HPDE6-E6E7 (cell line): ENCODE measurements around the gene IQCF6.
"Not testable (repeated sequence)": the region's sequence is repeated elsewhere in the genome, so short reads cannot be mapped to it uniquely, and the experiment has no call there.

Experiments
- DNase-seq: peaks from one replicate; pipeline ENCODE4 v3.0.0; 2011; ENCODE audit warnings: missing footprints; ENCODE audit errors: extremely low spot score

The IQCF6 gene

DNA sequence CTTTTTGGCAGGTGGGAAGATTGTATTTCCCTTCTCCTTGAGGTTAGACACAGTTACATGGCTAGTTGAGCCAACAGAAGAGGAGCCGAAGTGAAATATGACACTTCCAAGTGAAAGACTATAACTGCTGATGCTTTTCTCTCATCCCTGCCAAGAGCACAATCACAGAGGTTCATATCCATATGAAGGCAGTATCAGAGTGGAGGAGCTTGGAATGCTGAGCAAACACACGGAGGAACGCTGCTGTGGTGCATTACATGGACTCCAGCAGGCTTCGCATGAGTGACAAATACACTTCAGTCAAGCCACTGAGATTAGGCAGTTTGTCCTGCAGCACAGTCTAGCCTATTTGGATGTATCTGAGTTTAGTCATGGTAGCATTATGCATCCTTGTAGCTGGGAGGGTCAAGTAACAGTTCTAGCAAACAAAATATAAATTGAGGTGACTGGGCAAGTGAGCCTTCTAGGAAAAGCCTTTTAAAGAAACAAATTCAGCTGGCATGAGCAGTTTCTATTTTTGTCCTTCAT, 5.4 kb downstream of the IQCF6 start:
- DNase-seq = no peak

DNA sequence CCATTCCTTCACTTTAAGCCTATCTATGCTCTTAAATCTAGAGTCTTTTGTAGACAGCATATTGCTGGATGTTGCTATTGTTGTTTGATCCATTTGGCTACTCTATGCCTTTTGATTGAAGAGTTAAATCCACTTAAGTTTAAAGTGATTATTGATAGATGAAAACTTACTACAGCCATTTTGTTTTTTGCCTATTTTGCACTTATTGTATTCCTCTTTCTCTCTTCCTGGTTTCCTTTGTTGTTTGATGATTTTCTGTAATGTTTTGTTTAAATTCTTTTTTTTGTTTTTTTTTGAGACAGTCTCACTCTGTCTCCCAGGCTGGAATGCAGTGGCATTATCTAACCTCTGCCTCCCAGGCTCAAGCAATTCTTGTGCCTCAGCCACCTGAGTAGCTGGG, 19.8 kb downstream of the IQCF6 start:
- DNase-seq = no peak

DNA sequence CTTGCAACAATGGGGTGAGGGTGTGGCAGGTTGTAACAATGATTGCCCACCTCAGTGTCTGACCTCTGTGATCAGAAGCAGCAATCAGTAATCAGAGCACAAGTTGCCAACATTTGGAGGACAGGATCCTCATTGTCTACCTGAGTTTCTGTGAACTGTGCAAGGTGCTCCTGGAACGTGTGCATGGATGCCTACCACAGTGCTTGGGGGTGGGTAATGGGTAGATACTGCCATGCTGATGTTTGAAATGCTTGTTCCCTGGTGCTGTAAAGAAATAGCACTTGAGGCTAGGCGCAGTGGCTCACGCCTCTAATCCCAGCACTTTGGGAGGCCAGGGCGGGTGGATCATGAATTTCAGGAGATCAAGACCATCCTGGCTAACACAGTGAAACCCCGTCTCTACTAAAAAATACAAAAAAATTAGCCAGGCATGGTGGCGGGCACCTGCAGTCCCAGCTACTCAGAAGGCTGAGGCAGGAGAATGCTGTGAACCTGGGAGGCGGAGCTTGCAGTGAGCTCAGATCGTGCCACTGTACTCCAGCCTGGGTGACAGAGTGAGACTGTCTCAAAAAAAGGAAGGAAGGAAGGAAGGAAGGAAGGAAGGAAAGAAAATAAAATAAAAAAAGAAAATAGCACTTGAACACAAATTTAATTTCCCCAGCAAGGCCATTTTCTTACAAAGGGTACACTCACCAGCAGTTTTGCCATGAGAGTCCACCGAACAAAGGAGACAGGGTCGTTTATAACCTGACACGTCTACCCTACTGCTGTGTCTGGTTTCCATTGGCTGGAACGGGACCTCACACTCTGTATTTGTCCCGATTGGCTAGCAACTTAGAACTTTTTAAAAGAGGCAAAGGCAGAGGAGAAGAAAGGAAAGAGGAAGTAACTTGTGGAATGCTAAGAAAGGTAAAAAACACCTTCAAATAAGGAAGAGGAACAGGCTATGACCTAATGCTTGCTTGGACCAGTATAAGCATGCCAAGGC, 25.0 kb downstream of the IQCF6 start:
- DNase-seq = not testable (repeated sequence)

DNA sequence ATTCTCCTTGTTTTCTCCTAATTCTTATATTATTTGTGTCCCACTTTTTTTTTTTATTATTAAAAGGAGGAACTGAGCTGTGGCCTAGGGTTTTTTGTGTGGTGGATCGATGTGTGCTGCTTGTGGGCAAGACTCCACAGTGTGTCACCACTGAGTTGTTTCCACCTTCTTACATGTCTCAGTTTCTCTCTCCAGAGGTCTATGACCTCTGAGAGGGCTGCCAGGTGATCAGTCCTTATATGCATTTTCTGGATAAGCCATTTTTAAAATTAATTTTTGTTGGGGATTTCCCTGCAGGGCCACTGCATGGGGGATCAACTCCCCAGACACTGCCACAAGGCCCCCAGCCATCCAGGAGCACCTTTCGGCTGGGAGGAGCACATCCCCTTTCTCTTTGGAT, 27.8 kb downstream of the IQCF6 start:
- no peak for DNase-seq

DNA sequence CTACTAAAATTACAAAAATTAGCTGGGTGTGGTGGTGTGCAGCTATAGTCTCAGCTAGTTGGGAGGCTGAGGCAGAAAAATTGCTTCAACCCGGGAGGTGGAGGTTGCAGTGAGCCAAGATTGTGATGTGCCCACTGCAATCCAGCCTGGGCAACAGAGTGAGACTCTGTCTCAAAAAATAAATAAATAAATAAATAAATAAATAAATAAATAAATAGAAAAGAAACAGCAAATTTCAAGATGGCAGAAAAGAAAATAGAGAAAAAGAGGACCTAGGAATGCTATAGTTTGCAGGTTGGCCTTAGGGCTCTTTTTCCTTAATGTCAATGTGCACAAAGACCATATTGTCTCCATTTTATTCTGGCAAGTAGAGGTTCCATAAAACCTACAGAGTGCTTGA, 28.2 kb downstream of the IQCF6 start:
- no peak for DNase-seq

DNA sequence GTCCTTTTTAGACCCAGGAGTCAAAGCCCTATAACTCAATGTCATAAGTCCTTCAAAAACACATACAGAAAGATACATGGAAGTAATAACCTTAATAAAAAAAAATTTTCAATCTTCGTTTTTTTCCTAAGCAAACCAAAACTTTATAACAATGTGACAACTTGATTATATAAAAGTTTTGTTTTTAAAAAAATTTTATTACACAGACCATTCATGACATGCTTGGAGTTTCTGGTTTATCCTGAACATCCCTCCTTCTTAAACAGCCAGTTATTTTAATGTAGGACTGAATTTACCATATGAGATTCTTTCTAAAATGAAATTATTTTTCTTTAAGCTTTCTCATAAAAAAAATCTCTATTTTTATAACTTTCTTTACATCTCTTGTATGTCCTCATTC, 30.7 kb downstream of the IQCF6 start:
- no peak for DNase-seq

DNA sequence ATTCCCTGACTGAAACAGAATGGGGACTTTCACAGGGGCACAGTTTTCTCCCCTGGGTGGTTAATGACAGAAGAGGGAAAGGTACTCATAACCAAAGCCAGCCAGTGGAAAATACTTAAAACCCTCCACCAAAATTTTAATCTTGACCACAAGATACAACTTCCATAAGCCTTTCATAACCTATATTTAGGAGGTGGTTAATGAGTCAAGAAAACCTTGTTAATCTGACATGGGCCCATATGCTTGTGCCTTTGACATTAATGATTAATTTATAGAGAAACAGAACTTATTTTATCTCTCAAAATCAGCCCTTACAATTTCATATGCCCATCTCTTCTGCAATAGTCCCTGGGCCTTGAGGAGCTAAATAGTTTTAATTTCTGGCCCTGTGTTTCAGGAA, 31.2 kb downstream of the IQCF6 start:
- DNase-seq = no peak

DNA sequence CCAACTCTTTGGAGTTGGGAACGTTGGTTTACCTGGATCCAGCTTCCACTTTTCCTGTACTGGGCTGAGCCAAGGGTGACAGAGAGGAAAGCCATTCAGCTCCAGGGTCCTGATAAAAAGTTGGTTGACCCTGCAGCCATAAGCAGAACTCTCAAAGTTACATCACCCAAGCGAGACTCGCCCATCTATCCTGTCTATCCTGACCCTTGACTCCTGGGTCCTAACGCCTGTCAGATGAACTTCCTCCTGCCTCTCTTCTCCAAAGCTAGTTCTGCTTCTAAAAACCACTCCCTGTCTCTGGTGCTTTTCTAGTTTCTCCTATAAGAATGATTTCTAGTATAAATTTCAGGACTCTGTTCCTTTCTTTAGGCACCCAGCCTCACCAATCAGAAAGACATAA, 36.1 kb downstream of the IQCF6 start:
- DNase-seq = not testable (repeated sequence)

DNA sequence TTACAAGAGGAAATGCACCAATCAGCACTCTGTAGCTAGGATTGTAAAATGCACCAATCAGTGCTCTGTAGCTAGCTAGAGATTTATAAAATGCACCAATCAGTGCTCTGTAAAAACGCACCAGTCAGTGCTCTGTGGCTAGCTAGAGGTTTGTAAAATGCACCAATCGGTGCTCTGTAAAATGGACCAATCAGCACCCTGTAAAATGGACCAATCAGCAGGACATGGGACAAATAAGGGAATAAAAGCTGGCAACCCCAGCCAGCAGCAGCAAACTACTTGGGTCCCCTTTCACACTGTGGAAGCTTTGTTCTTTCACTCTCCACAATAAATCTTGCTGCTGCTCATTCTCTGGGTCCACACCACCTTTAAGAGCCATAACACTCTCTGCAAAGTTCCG, 36.7 kb downstream of the IQCF6 start:
- DNase-seq = not testable (repeated sequence)

DNA sequence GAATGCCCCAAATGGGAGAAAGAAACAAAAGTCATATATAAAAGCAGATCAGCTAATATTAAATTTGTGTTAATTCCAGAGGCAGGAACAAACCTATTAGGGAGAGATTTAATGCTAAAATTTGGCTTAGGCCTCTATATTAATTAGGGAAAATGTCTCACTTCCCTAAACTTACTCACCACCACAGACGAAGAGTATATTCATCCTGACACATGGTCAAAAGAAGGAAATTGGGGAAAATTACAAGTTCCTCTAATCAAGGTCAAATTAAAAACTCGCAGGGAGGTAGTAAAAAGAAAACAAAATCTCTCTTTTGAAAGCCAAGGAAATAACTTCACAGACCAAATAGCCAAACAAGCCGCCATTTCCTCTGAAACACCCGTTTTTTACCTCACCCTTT, 39.9 kb downstream of the IQCF6 start:
- no peak for DNase-seq

DNA sequence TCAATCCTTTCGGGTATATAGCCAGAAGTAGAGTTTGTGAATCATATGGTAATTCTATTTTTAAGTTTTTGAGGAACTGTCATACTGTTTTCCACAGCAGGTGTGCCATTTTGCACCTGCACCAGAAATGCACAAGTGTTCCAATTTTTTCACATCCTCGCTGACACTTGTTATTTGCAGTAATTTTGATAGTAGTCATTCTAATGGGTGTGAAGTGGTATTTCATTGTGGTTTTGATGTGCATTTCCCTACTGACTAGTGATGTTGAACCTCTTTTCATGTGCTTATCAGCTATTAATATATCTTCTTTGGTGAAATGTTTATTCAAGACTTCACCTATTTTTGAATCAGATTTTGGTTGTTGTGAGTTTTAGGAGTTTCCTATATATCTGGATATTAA, 43.1 kb downstream of the IQCF6 start:
- no peak for DNase-seq

DNA sequence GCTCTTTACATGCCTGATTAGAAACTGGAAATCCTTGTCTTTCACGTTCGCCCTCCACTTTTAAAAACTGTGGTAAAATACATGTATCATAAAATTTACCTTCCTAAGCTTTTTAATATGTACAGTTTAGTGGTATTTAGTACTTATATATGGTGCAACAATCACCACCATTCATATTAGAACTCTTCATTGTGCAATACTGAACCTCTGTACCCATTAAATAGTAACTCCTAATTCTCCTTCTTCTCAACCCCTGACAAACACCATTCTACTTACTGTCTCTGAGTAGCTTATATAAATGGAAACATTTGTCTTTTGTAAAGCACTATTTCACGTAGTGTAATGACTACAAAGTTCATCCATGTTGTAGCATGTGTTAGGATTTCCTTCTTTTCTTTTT, 44.0 kb downstream of the IQCF6 start:
- DNase-seq = no peak

DNA sequence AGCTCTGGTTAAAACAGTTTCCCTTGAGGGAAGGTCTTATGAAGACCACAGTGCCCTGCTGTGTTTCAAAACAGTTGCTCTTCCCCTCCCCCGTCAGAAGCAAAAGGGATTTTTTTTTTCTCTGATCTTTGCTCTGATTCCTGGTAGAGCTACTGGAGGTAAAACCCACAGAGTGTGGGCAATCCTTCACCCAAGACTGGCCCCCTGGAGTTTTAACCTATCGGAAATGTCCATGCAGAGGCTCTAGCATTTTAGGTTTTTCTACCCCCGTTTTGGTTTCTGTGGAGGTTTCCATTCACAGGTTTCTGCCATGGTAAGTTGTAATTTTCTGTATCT, 44.5 kb downstream of the IQCF6 start:
- DNase-seq = no peak

DNA sequence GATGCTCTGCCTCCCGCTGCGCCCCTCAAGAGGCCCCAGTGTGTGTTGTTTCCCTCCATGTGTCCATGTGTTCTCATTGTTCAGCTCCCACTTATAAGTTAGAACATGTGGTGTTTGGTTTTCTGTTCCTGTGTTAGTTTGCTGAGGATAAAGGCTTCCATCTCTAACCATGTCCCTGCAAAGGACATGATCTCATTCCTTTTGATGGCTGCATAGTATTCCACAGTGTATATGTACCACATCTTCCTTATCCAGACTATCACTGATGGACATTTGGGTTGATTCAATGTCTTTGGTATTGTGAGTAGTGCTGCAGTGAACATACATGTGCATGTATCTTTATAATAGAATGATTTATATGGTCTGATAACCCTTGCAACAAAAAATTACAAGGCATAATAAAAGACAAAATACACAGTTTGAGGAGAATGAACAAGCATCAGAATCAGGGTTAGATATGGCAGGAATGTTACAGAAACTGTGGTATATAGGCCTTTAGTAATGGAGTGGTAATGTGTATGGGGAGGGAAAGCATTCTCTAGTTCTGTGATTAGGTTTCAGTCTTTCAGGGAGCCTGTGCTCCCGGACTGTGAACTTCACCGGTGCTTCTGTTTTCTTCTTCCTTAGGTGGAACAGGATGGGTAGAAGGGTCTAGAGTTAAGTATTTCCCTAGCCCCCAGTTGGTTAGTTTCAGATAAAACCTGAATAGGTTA, 45.0 kb downstream of the IQCF6 start:
- DNase-seq = no peak

DNA sequence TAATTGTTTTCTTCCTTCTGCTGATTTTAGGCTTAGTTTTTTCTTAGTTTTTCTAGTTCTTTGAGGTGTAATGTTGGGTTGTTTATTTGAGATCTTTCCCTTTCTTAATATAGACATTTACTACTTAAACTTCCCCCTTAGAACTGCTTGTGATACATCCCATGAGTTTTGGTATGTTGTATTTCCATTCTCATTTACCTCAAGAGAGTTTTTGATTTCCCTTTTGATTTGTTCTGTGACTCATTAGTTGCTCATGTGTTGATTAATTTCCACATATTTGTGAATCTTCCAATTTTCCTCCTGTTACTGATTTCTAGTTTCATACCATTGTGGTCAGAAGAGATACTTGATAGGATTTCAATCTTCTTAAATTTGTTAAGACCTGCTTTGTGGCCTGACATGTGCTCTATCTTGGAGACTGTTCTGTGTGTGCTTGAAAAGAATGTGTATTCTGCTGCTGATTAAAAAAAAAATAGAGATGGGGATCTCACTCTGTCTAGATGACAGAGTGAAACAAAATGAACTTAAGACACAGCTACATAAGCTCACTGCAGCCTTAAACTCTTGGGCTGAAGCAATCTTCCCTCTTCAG, 49.9 kb downstream of the IQCF6 start:
- no peak for DNase-seq
